Suprapubic skin (tissue), 4 donors: ENCODE data around the gene MRPS7. TPM values are rescaled to one million over a fixed set of nuclear protein-coding genes. Genes with fewer than 3 reads are reported as not detected.

Experiments used
- DNase-seq, 2 donors: peaks; one replicate each; pipeline ENCODE4 v3.0.0-alpha.2; 2019; ENCODE audit warnings: low spot score in 2 of 2
- H3K27ac ChIP-seq: fragments of 200-600 bp; sonication (generic); one replicate; pipeline ENCODE4 v1.5.1; 2019
- H3K27me3 ChIP-seq: fragments of 200-600 bp; sonication (generic); one replicate; pipeline ENCODE4 v1.5.1; 2019
- H3K36me3 ChIP-seq: fragments of 200-600 bp; sonication (generic); one replicate; pipeline ENCODE4 v1.5.1; 2019
- H3K4me1 ChIP-seq: fragments of 200-600 bp; sonication (generic); one replicate; pipeline ENCODE4 v1.5.1; 2019
- H3K4me3 ChIP-seq: fragments of 200-600 bp; sonication (generic); one replicate; pipeline ENCODE4 v1.5.1; 2019; ENCODE audit warnings: mild to moderate bottlenecking
- H3K9me3 ChIP-seq: fragments of 200-600 bp; sonication (generic); one replicate; pipeline ENCODE4 v1.5.1; 2019
- CTCF ChIP-seq, 2 donors: fragments of 200-600 bp in 1 of 2; fragments of 450-650 bp in 1 of 2; sonication (generic) in 1 of 2; IDR thresholded peaks; one replicate each; pipeline ENCODE4 v1.5.1; 2016 to 2019; ENCODE audit warnings: antibody characterized with exemption in 2 of 2, mild to moderate bottlenecking in 1 of 2, moderate library complexity in 1 of 2
- EP300 ChIP-seq: sonication (generic); formaldehyde crosslinking; IDR thresholded peaks from one replicate; pipeline ENCODE4 v1.6.1; 2017; ENCODE audit warnings: antibody characterized with exemption
- POLR2A ChIP-seq, 2 donors: fragments of 450-650 bp; IDR thresholded peaks; one replicate each; pipeline ENCODE4 v1.6.1; 2017; ENCODE audit warnings: antibody characterized with exemption in 2 of 2, mild to moderate bottlenecking in 2 of 2, moderate library complexity in 2 of 2
- POLR2AphosphoS5 ChIP-seq, 3 donors: sonication (generic); formaldehyde crosslinking; IDR thresholded peaks; one replicate each; pipeline ENCODE4 v1.6.1; 2017; ENCODE audit warnings: antibody characterized with exemption in 3 of 3
- WGBS: methylation state at CpG from one replicate; pipeline ENCODE4 v1.1.5; 2018; 5-methylcytosine and 5-hydroxymethylcytosine counted together
- total RNA-seq, 4 donors: library from RNA; depleted of rRNA; stranded (reverse); fragments of >200 nt; gene quantifications; one replicate each; pipeline ENCODE4 v1.1.0, GENCODE V29; 2016

Gene MRPS7
- total RNA-seq, 4 donors from 2014 or later = 19.2 to 36.4 (median 29.0) TPM

GRCh38 chr17:75270218-75270965 is 8.7 kb downstream of the MRPS7 start:
- Histone ChIP-seq H3K27ac (peak overlapping the region; percentile 96), H3K27me3 (no peaks in the 10 kb centered on the region), H3K36me3 (peaks cover 15% of the 10 kb centered on the region), H3K9me3 (no peaks in the 10 kb centered on the region), H3K4me1 (peaks cover 45% of the 10 kb centered on the region), H3K4me3 (peak overlapping the region; percentile 87)
- TF ChIP-seq CTCF (IDR thresholded peaks at IDR 0.05) (no peak), POLR2A (IDR thresholded peaks at IDR 0.05) (peak in 1 of 2 donors; percentile 47)
- 2% methylated on average over 20 of the region's 47 CpGs for WGBS
- peak; percentile 85 to 86 for DNase-seq

- H3K36me3 ChIP-seq = peaks cover 10% of the 10 kb centered on the region
- no peak for DNase-seq
- H3K27ac ChIP-seq = peak within 1 kb of the TSS; percentile 96
- peak within 1 kb of the TSS; percentile 87 for H3K4me3 ChIP-seq
- H3K4me1 ChIP-seq = peaks cover 45% of the 10 kb centered on the region
- no peaks in the 10 kb centered on the region for H3K27me3 ChIP-seq
- peak in 1 of 2 donors; percentile 30 for TF ChIP-seq POLR2A (IDR thresholded peaks at IDR 0.05)
- TF ChIP-seq POLR2AphosphoS5 (IDR thresholded peaks at IDR 0.05) = no peak
- H3K9me3 ChIP-seq = no peaks in the 10 kb centered on the region
- no CpG with 5 or more reads among the region's 39 CpGs for WGBS
These were observed 9.2 kb downstream of the MRPS7 start, which contains the start of gene MIF4GD for GRCh38 chr17:75270966-75271232. TSS of gene MIF4GD (minus strand) at chr17:75271231. CDS start at chr17:75270195, 1,036 bp downstream.

- H3K4me3 ChIP-seq = peak overlapping the region; percentile 87
- peak in 1 of 2 donors; percentile 77 for DNase-seq
- H3K9me3 ChIP-seq = no peaks in the 10 kb centered on the region
- peak overlapping the region; percentile 96 for H3K27ac ChIP-seq
- peaks cover 5% of the 10 kb centered on the region for H3K36me3 ChIP-seq
- 0% methylated on average over 19 of the region's 74 CpGs for WGBS
- no peaks in the 10 kb centered on the region for H3K27me3 ChIP-seq
- TF ChIP-seq EP300 (no peak), CTCF (IDR thresholded peaks at IDR 0.05) (peak; percentile 88 to 93)
- H3K4me1 ChIP-seq = peaks cover 45% of the 10 kb centered on the region
These were observed 9.7 kb downstream of the MRPS7 start for GRCh38 chr17:75271233-75271954.

GRCh38 chr17:75271955-75272847 is 10.5 kb downstream of the MRPS7 start:
- DNase-seq = no peak
- H3K27ac ChIP-seq = peak overlapping the region; percentile 96
- 42% methylated on average over 10 of the region's 24 CpGs for WGBS
- no peaks in the 10 kb centered on the region for H3K36me3 ChIP-seq
- H3K27me3 ChIP-seq = no peaks in the 10 kb centered on the region
- H3K9me3 ChIP-seq = no peaks in the 10 kb centered on the region
- TF ChIP-seq POLR2AphosphoS5 (IDR thresholded peaks at IDR 0.05) (no peak), EP300 (no peak), CTCF (IDR thresholded peaks at IDR 0.05) (no peak), POLR2A (IDR thresholded peaks at IDR 0.05) (no peak)
- H3K4me3 ChIP-seq = peak overlapping the region; percentile 87
- peaks cover 37% of the 10 kb centered on the region for H3K4me1 ChIP-seq

GRCh38 chr17:75272848-75273184 is 11.1 kb downstream of the MRPS7 start:
- H3K27me3 ChIP-seq = no peaks in the 10 kb centered on the region
- no peak for DNase-seq
- no peaks in the 10 kb centered on the region for H3K9me3 ChIP-seq
- H3K27ac ChIP-seq = no peak overlapping the region
- TF ChIP-seq CTCF (IDR thresholded peaks at IDR 0.05) (no peak), POLR2A (IDR thresholded peaks at IDR 0.05) (no peak), EP300 (no peak), POLR2AphosphoS5 (IDR thresholded peaks at IDR 0.05) (no peak)
- H3K4me1 ChIP-seq = peaks cover 31% of the 10 kb centered on the region
- 61% methylated on average over 3 of the region's 3 CpGs for WGBS
- no peak overlapping the region for H3K4me3 ChIP-seq
- no peaks in the 10 kb centered on the region for H3K36me3 ChIP-seq
